Prostate gland (tissue), 2 donors: Measurements from ENCODE around the gene TAF5L. TPM values are rescaled to one million over a fixed set of nuclear protein-coding genes. Genes with fewer than 3 reads are reported as not detected.

Experiments
- DNase-seq: peaks from one replicate; pipeline ENCODE4 v3.0.0-alpha.2; 2019; ENCODE audit warnings: low spot score
- H3K27ac ChIP-seq, 2 donors: fragments of 200-600 bp; sonication (generic); 2 replicates each; pipeline ENCODE4 v1.5.1; 2017 to 2019
- H3K27me3 ChIP-seq: fragments of 200-600 bp; sonication (generic); replicated peaks from 2 replicates; pipeline ENCODE4 v1.5.1; 2019; ENCODE audit not compliant: insufficient read depth
- H3K36me3 ChIP-seq, 2 donors: fragments of 200-600 bp; sonication (generic); 1 replicate in 1 of 2; 2 replicates in 1 of 2; pipeline versions ENCODE4 v1.5.1 to v1.8.1; 2017 to 2019
- H3K4me1 ChIP-seq: fragments of 200-600 bp; sonication (generic); replicated peaks from 2 replicates; pipeline ENCODE4 v1.5.1; 2019
- H3K4me3 ChIP-seq, 2 donors: fragments of 200-600 bp; sonication (generic); 2 replicates each; pipeline ENCODE4 v1.5.1; 2017 to 2019
- H3K9me3 ChIP-seq: fragments of 200-600 bp; sonication (generic); 2 replicates; pipeline ENCODE4 v1.5.1; 2017
- POLR2A ChIP-seq: fragments of 450-650 bp; IDR thresholded peaks from one replicate; pipeline ENCODE4 v1.6.1; 2016; ENCODE audit warnings: antibody characterized with exemption, mild to moderate bottlenecking
- POLR2AphosphoS5 ChIP-seq: sonication (generic); formaldehyde crosslinking; IDR thresholded peaks from one replicate; pipeline ENCODE4 v1.6.1; 2017; ENCODE audit warnings: antibody characterized with exemption
- WGBS: methylation state at CpG from one replicate; pipeline ENCODE4 v1.1.5; 2018; 5-methylcytosine and 5-hydroxymethylcytosine counted together
- intact Hi-C: fragments of 100-400 bp; cut with DNase I; formaldehyde crosslinking; loops from one replicate; pipeline ENCODE4 v1.14.2; 2022
- total RNA-seq, 2 donors: library from RNA; depleted of rRNA; stranded (reverse); fragments of >200 nt; gene quantifications; one replicate each; pipeline ENCODE4 v1.1.0, GENCODE V29; 2016
- TF ChIP-seq, protein P1 (sequence below), 4 experiments: fragments of 200-600 bp in 2 of 4; fragments of 450-650 bp in 2 of 4; sonication (generic) in 2 of 4; IDR thresholded peaks; 1 replicate in 3 of 4; 2 replicates in 1 of 4; pipeline ENCODE4 v1.5.1; 2016 to 2019; ENCODE audit warnings: antibody characterized with exemption in 4 of 4, mild to moderate bottlenecking in 2 of 4, moderate library complexity in 2 of 4

TAF5L gene
- total RNA-seq, 2 donors from 2014 or later, result 14.0 to 17.2 TPM

- peaks cover 7% of the 10 kb centered on the region for H3K4me1 ChIP-seq
- H3K27me3 ChIP-seq, result no peaks in the 10 kb centered on the region
- H3K9me3 ChIP-seq, result no peaks in the 10 kb centered on the region
- no peaks in the 10 kb centered on the region for H3K36me3 ChIP-seq
- TF ChIP-seq POLR2AphosphoS5 (no peak), POLR2A (no peak)
- TF ChIP-seq, protein P1, sequence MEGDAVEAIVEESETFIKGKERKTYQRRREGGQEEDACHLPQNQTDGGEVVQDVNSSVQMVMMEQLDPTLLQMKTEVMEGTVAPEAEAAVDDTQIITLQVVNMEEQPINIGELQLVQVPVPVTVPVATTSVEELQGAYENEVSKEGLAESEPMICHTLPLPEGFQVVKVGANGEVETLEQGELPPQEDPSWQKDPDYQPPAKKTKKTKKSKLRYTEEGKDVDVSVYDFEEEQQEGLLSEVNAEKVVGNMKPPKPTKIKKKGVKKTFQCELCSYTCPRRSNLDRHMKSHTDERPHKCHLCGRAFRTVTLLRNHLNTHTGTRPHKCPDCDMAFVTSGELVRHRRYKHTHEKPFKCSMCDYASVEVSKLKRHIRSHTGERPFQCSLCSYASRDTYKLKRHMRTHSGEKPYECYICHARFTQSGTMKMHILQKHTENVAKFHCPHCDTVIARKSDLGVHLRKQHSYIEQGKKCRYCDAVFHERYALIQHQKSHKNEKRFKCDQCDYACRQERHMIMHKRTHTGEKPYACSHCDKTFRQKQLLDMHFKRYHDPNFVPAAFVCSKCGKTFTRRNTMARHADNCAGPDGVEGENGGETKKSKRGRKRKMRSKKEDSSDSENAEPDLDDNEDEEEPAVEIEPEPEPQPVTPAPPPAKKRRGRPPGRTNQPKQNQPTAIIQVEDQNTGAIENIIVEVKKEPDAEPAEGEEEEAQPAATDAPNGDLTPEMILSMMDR (IDR thresholded peaks at IDR 0.05), result no peak
- intact Hi-C loops, result no loop called here
- no peak overlapping the region for H3K27ac ChIP-seq
- WGBS, result 96% methylated on average over 6 of the region's 6 CpGs
- DNase-seq, result no peak
- H3K4me3 ChIP-seq, result no peak overlapping the region
These were observed 51.1 kb downstream of the TAF5L start for GRCh38 chr1:229574679-229575442.

GRCh38 chr1:229572286-229572685, 53.6 kb downstream of the TAF5L start:
- Histone ChIP-seq H3K9me3 (no peaks in the 10 kb centered on the region), H3K4me1 (no peaks in the 10 kb centered on the region), H3K36me3 (no peaks in the 10 kb centered on the region), H3K27ac (no peak overlapping the region), H3K4me3 (no peak overlapping the region), H3K27me3 (no peaks in the 10 kb centered on the region)
- DNase-seq, result no peak
- intact Hi-C loops, result no loop called here
- WGBS, result 85% methylated on average over 2 of the region's 2 CpGs
- TF ChIP-seq POLR2AphosphoS5 (no peak), POLR2A (no peak)
- TF ChIP-seq, protein P1 (IDR thresholded peaks at IDR 0.05), result no peak

DNA sequence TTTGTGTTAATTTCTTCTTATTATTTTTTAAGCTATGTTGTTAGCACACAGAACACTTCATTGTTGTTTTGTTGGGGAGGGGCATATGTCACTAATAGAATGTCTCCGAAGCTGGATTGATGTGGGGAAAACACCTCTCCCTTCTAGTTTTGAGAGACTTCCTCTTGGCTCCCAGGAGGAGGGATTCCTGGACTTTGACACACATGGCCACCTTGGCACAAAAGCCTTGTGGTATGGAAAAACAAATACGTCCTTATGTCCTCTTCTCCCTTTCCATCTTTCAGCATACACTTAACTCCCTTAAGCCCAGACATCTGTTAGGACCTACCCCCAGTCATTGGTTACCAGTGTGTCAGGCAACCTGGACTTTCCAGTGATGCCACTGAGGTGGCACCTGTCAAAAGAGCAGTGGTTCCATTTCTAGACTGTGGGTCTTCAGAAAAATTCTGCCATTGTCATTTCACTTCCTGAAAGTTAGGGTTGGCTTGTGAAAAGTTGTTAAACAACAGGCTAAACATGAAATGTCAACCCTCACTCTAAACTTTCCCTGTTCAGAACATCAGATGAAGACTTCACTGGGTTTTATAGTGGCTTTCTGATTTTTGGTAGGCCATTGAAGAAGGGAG, 54.9 kb downstream of the TAF5L start:
- 36% methylated on average over 2 of the region's 2 CpGs for WGBS
- no peak for DNase-seq
- no peaks in the 10 kb centered on the region for H3K4me1 ChIP-seq
- no peak overlapping the region for H3K4me3 ChIP-seq
- no peaks in the 10 kb centered on the region for H3K27me3 ChIP-seq
- no peaks in the 10 kb centered on the region for H3K9me3 ChIP-seq
- intact Hi-C loops, result no loop called here
- TF ChIP-seq, protein P1 (IDR thresholded peaks at IDR 0.05), result no peak
- TF ChIP-seq POLR2A (no peak), POLR2AphosphoS5 (no peak)
- no peaks in the 10 kb centered on the region for H3K36me3 ChIP-seq
- H3K27ac ChIP-seq, result no peak overlapping the region

DNA sequence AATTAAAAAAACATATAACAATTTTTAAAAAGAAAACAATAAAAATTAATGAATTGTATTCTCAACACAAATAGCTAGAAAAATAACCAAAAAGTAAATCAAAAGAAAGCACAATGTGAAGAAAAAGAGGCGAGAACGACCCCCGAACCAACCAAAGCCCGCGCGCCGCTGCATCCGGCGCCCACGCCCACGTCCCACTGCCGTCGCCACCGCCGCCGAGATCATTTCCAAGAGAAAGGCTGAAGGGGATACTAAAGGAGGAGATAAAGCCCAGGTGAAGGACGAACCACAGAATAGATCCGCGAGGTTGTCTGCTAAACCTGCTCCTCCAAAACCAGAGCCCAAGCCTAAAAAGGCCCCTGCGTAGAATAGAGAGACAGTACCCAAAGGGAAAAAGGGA, 55.6 kb downstream of the TAF5L start:
- 69% methylated on average over 20 of the region's 20 CpGs for WGBS
- no peaks in the 10 kb centered on the region for H3K9me3 ChIP-seq
- H3K27ac ChIP-seq, result no peak overlapping the region
- no peaks in the 10 kb centered on the region for H3K36me3 ChIP-seq
- DNase-seq, result no peak
- no peak overlapping the region for H3K4me3 ChIP-seq
- H3K27me3 ChIP-seq, result no peaks in the 10 kb centered on the region
- TF ChIP-seq, protein P1 (IDR thresholded peaks at IDR 0.05), result no peak
- TF ChIP-seq POLR2A (no peak), POLR2AphosphoS5 (no peak)
- intact Hi-C loops, result no loop called here
- H3K4me1 ChIP-seq, result no peaks in the 10 kb centered on the region
